CD4-positive, alpha-beta T cell (primary cell): ENCODE results near the gene TUT7. TPM values are rescaled to one million over a fixed set of nuclear protein-coding genes. Genes with fewer than 3 reads are reported as not detected.
A peak's percentile ranks its signal among the peaks of the same experiment; 100 is the strongest.
"Not testable (repeated sequence)": the region's sequence is repeated elsewhere in the genome, so short reads cannot be mapped to it uniquely, and the experiment has no call there.

Experiments used
- ATAC-seq: fragments of 200-7000 bp; cut with Tn5 transposase; one replicate; pipeline ENCODE4 v1.10.0; 2022; ENCODE audit warnings: mild to moderate bottlenecking; ENCODE audit not compliant: poor library complexity
- CTCF ChIA-PET: fragments of 350-600 bp; sonication (Branson Sonifier 250); formaldehyde crosslinking; loops from one replicate; lab custom pipeline; 2021; ENCODE audit warnings: antibody characterized with exemption, inconsistent platforms; lab: Charles Lee
- POLR2A ChIA-PET: fragments of 350-600 bp; sonication (Branson Sonifier 250); formaldehyde crosslinking; loops from one replicate; lab custom pipeline; 2021; ENCODE audit warnings: antibody characterized with exemption, inconsistent platforms; lab: Charles Lee
- DNase-seq, 14 experiments: peaks; one replicate each; pipeline ENCODE4 v3.0.0-alpha.2; 2013 to 2020; ENCODE audit warnings: mixed read lengths in 2 of 14
- H3K27ac ChIP-seq, 2 donors: one replicate each; pipeline versions ENCODE4 v1.5.1 to v1.7.0; 2013; ENCODE audit warnings: low read length in 2 of 2, low read depth in 1 of 2, mild to moderate bottlenecking in 1 of 2
- H3K27me3 ChIP-seq, 2 experiments: 1 replicate in 1 of 2; 2 replicates in 1 of 2; pipeline versions ENCODE4 v1.6.1 to v1.7.0; 2013; ENCODE audit warnings: low read length in 2 of 2, control low read depth in 1 of 2, mild to moderate bottlenecking in 1 of 2, moderate library complexity in 1 of 2; ENCODE audit not compliant: insufficient read depth in 2 of 2, control insufficient read depth in 1 of 2
- H3K36me3 ChIP-seq: one replicate; pipeline ENCODE4 v1.6.1; 2013; ENCODE audit warnings: low read length, control low read depth; ENCODE audit not compliant: insufficient read depth
- H3K4me1 ChIP-seq: one replicate; pipeline ENCODE4 v1.6.1; 2013; ENCODE audit warnings: low read length, control low read depth; ENCODE audit not compliant: insufficient read depth
- H3K4me3 ChIP-seq: one replicate; pipeline ENCODE4 v1.5.1; 2013; ENCODE audit warnings: mild to moderate bottlenecking, low read length, moderate library complexity
- H3K9me3 ChIP-seq, 2 experiments: 1 replicate in 1 of 2; 2 replicates in 1 of 2; pipeline versions ENCODE4 v1.6.1 to v1.7.0; 2013; ENCODE audit warnings: low read length in 2 of 2, mild to moderate bottlenecking in 2 of 2, control low read depth in 1 of 2, moderate library complexity in 1 of 2; ENCODE audit not compliant: control insufficient read depth in 1 of 2, insufficient read depth in 1 of 2
- H3K27ac Mint-ChIP-seq: one replicate; pipeline ENCODE4 v1.8.0; 2020; ENCODE audit warnings: mixed read lengths
- H3K27me3 Mint-ChIP-seq: one replicate; pipeline ENCODE4 v1.8.0; 2021; ENCODE audit warnings: mixed read lengths
- H3K36me3 Mint-ChIP-seq: one replicate; pipeline ENCODE4 v1.8.0; 2021; ENCODE audit warnings: low read depth, mixed read lengths
- H3K4me1 Mint-ChIP-seq: one replicate; pipeline ENCODE4 v1.8.0; 2021; ENCODE audit warnings: low read depth, mixed read lengths
- H3K4me3 Mint-ChIP-seq: one replicate; pipeline ENCODE4 v1.8.0; 2020; ENCODE audit warnings: mild to moderate bottlenecking, mixed read lengths
- H3K9me3 Mint-ChIP-seq: one replicate; pipeline ENCODE4 v1.8.0; 2020; ENCODE audit warnings: mixed read lengths
- intact Hi-C, 2 experiments: fragments of 100-400 bp; cut with DNase I in 1 of 2; cut with micrococcal nuclease in 1 of 2; formaldehyde crosslinking; loops; one replicate each; pipeline versions ENCODE4 v1.15.1 to v1.9.0; 2023 to 2025; cut with DNase I, micrococcal nuclease
- total RNA-seq, 174 experiments: library from RNA in 2 of 174; stranded (reverse) in 2 of 174; gene quantifications; one replicate each; pipeline ENCODE4 v1.2.3 and lab custom pipeline; 2021 to 2026
- TF ChIP-seq, protein P1 (sequence below): fragments of 200-600 bp; IDR thresholded peaks from one replicate; pipeline ENCODE4 v1.8.0; 2022; ENCODE audit warnings: antibody characterized with exemption, mild to moderate bottlenecking

The TUT7 gene
- total RNA-seq, 2 experiments from 2014 or later: 51.9 to 53.8 TPM

DNA sequence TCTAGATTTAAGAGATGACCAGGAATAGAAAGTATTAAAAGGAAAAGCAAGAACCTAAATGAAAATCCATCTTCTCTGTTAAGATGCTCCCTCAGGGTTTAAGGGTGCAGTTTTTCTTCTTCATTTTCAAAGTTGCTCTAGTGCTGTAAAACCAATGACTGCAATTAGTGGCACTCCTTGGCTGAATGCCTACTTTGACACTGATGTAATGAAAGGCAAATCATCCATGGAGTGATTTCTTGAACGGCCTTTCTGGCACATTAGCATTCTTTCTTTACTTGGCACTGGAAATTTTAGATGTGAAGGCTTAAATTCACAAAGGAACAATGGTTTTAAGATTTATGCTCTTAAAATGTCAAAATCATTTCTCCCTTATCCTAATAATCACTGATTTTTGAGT is 52.5 kb downstream of the TUT7 start:
- Mint-ChIP-seq H3K4me3 (no peak overlapping the region), H3K9me3 (no peaks in the 10 kb centered on the region), H3K4me1 (peaks cover 39% of the 10 kb centered on the region), H3K36me3 (peaks cover 94% of the 10 kb centered on the region), H3K27me3 (no peaks in the 10 kb centered on the region), H3K27ac (peak overlapping the region; percentile 7)
- intact Hi-C loops: loop anchor here (2.0 kb wide), 2 partner anchors 17 to 19 kb away; partner anchors contain the start of gene ISCA1 (in 1 of the 2)
- POLR2A ChIA-PET: interaction anchor here (1.0 kb wide), 1 partner anchor 19 kb away, joined by 3 read pairs; the partner anchor contains the start of gene ISCA1
- TF ChIP-seq, protein P1, sequence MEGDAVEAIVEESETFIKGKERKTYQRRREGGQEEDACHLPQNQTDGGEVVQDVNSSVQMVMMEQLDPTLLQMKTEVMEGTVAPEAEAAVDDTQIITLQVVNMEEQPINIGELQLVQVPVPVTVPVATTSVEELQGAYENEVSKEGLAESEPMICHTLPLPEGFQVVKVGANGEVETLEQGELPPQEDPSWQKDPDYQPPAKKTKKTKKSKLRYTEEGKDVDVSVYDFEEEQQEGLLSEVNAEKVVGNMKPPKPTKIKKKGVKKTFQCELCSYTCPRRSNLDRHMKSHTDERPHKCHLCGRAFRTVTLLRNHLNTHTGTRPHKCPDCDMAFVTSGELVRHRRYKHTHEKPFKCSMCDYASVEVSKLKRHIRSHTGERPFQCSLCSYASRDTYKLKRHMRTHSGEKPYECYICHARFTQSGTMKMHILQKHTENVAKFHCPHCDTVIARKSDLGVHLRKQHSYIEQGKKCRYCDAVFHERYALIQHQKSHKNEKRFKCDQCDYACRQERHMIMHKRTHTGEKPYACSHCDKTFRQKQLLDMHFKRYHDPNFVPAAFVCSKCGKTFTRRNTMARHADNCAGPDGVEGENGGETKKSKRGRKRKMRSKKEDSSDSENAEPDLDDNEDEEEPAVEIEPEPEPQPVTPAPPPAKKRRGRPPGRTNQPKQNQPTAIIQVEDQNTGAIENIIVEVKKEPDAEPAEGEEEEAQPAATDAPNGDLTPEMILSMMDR: no peak
- Histone ChIP-seq H3K27ac (no peak overlapping the region), H3K36me3 (peaks cover 87% of the 10 kb centered on the region), H3K9me3 (no peaks in the 10 kb centered on the region), H3K27me3 (no peaks in the 10 kb centered on the region), H3K4me3 (no peak overlapping the region), H3K4me1 (peaks cover 9% of the 10 kb centered on the region)
- DNase-seq: no peak
- CTCF ChIA-PET: no interaction called here
- no peak for ATAC-seq

DNA sequence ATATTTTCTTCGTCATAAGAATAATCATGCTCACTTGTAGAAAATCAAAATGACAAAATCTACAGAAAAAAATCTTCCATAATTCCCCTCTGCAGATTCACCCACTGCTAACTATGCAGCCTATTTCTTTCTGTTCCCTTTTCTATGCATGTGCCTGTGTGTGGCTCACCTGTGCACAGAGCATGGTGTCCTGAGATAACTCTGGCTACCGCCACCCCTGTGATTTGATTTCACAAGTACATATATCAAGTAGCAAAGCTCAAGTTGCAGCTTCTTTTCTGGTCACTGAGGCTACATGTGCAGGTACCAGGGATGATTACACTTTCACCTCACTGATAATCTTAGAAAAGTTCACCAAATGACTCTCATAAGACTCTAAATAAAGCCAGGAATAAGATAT is 53.5 kb downstream of the TUT7 start:
- ChIA-PET CTCF (no interaction called here), POLR2A (interaction anchor here (1.0 kb wide), 1 partner anchor 18 kb away, joined by 3 read pairs; the partner anchor contains the start of gene ISCA1)
- TF ChIP-seq, protein P1: no peak
- peak overlapping the region; percentile 41 for H3K27ac Mint-ChIP-seq
- DNase-seq: no peak
- Histone ChIP-seq H3K4me3 (no peak overlapping the region), H3K9me3 (no peaks in the 10 kb centered on the region), H3K4me1 (peaks cover 9% of the 10 kb centered on the region), H3K36me3 (peaks cover 83% of the 10 kb centered on the region), H3K27me3 (no peaks in the 10 kb centered on the region), H3K27ac (no peak overlapping the region)
- H3K36me3 Mint-ChIP-seq: peaks cover 94% of the 10 kb centered on the region
- no peak overlapping the region for H3K4me3 Mint-ChIP-seq
- intact Hi-C loops: loop anchor here in 1 of 2 experiments (2.0 kb wide), 1 partner anchor 16 kb away; no protein-coding TSS in a partner anchor
- H3K27me3 Mint-ChIP-seq: no peaks in the 10 kb centered on the region
- no peak for ATAC-seq
- no peaks in the 10 kb centered on the region for H3K9me3 Mint-ChIP-seq
- peaks cover 36% of the 10 kb centered on the region for H3K4me1 Mint-ChIP-seq

DNA sequence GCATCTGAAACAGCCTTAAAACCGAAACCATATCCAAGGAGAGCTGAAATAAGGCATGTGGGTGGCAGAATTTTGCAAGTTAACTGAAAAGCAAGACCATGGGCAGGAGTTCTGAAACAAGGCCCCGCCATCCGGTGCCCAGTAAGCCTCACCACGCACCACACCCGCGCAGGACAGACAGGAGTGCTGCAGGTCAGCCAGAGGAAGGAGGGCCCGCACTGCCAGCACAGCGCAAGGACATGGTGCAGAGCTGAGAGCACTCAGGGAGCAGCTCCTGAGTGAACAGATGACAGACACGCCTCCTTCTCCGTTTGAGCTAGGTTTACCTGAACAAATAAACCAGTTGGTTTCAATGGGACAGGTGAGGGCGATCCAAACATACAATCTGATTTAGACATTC is 55.3 kb downstream of the TUT7 start:
- Mint-ChIP-seq H3K36me3 (peaks cover 88% of the 10 kb centered on the region), H3K4me1 (peaks cover 18% of the 10 kb centered on the region), H3K9me3 (no peaks in the 10 kb centered on the region), H3K27ac (peak overlapping the region; percentile 31), H3K4me3 (no peak overlapping the region), H3K27me3 (no peaks in the 10 kb centered on the region)
- POLR2A ChIA-PET: no interaction called here
- H3K27ac ChIP-seq: no peak overlapping the region
- no peaks in the 10 kb centered on the region for H3K9me3 ChIP-seq
- no peaks in the 10 kb centered on the region for H3K27me3 ChIP-seq
- CTCF ChIA-PET: no interaction called here
- peaks cover 70% of the 10 kb centered on the region for H3K36me3 ChIP-seq
- ATAC-seq: no peak
- no peak overlapping the region for H3K4me3 ChIP-seq
- TF ChIP-seq, protein P1: no peak
- no peak for DNase-seq
- H3K4me1 ChIP-seq: peaks cover 5% of the 10 kb centered on the region
- intact Hi-C loops: no loop called here

DNA sequence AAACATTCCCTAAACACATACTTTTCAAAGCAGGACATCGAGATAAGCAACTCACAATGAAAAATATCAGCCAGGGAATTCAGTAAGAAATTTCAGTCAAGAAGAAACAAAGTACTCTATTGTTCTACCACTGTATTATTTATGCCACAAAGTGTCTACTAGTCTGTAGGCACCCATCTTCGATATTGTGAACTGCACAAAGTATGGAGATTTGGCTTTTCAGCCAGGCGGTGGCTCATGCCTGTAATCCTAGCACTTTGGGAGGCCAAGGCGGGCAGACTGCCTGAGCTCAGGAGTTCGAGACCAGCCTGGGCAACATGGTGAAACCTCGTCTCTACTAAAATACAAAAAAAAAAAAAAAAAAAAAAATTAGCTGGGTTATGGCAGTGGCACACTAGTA is 63.9 kb downstream of the TUT7 start:
- H3K36me3 ChIP-seq: peaks cover 14% of the 10 kb centered on the region
- H3K4me1 ChIP-seq, H3K4me1 Mint-ChIP-seq, DNase-seq, H3K4me3 ChIP-seq, H3K9me3 Mint-ChIP-seq, H3K27ac ChIP-seq, ATAC-seq, H3K27ac Mint-ChIP-seq, H3K4me3 Mint-ChIP-seq, H3K27me3 ChIP-seq, H3K9me3 ChIP-seq, H3K27me3 Mint-ChIP-seq, intact Hi-C loops: not testable (repeated sequence)
- POLR2A ChIA-PET: interaction anchor here (2.1 kb wide), 1 partner anchor 8 kb away, joined by 7 read pairs; the partner anchor contains the start of gene ISCA1
- CTCF ChIA-PET: interaction anchor here (0.7 kb wide), 1 partner anchor 19 kb away, joined by 4 read pairs; no protein-coding TSS in a partner anchor
- H3K36me3 Mint-ChIP-seq: peaks cover 32% of the 10 kb centered on the region
